Panc1 (cell line): ENCODE measurements around the gene LAMC3. TPM values are rescaled to one million over a fixed set of nuclear protein-coding genes. Genes with fewer than 3 reads are reported as not detected.

Experiments used
- ATAC-seq: fragments of 200-7000 bp; cut with Tn5 transposase; 2 replicates; pipeline ENCODE4 v1.9.1; 2020; ENCODE audit warnings: mild to moderate bottlenecking, moderate library complexity
- BruUV-seq: library from RNA; stranded (reverse); fragments of 400-500 nt; replicated peaks from 2 replicates; lab custom pipeline; 2021; lab: Mats Ljungman, UMichigan
- CTCF ChIA-PET: fragments of 300-600 bp; sonication (Branson Sonifier 250); formaldehyde crosslinking; loops from one replicate; lab custom pipeline; 2022; ENCODE audit warnings: antibody characterized with exemption; lab: Charles Lee
- POLR2A ChIA-PET: fragments of 300-600 bp; sonication (Branson Sonifier 250); formaldehyde crosslinking; loops from one replicate; lab custom pipeline; 2022; ENCODE audit warnings: antibody characterized with exemption; lab: Charles Lee
- DNase-seq: peaks from one replicate; pipeline ENCODE4 v3.0.0-alpha.2; 2010; ENCODE audit warnings: low read depth, low spot score
- H3K27ac ChIP-seq: 2 replicates; pipeline ENCODE4 v1.5.1; 2011; ENCODE audit warnings: mild to moderate bottlenecking, low read length, inconsistent platforms
- H3K27me3 ChIP-seq: fragments of 200-500 bp; sonication (Bioruptor generic); 2 replicates; pipeline ENCODE4 v1.6.0; 2014; ENCODE audit warnings: low read length, inconsistent platforms; ENCODE audit not compliant: control insufficient read depth, insufficient read depth
- H3K36me3 ChIP-seq: fragments of 200-500 bp; sonication (Bioruptor generic); 2 replicates; pipeline ENCODE4 v1.5.1; 2014; ENCODE audit warnings: inconsistent platforms, mild to moderate bottlenecking, low read length, moderate library complexity; ENCODE audit not compliant: control insufficient read depth, insufficient read depth
- H3K4me1 ChIP-seq: 2 replicates; pipeline ENCODE4 v1.5.1; 2011; ENCODE audit warnings: inconsistent platforms, mild to moderate bottlenecking, low read length, moderate library complexity; ENCODE audit not compliant: control insufficient read depth, insufficient read depth
- H3K4me3 ChIP-seq, 2 experiments: 2 replicates each; pipeline ENCODE4 v1.5.1; 2011 to 2012; ENCODE audit warnings: low read depth in 2 of 2, low read length in 2 of 2, mild to moderate bottlenecking in 2 of 2, inconsistent platforms in 1 of 2, moderate library complexity in 1 of 2
- H3K9me3 ChIP-seq: fragments of 200-500 bp; sonication (Bioruptor generic); 2 replicates; pipeline ENCODE4 v1.5.1; 2014; ENCODE audit warnings: low read depth, mild to moderate bottlenecking, inconsistent platforms, low read length, moderate library complexity; ENCODE audit not compliant: control insufficient read depth, insufficient read depth
- CTCF ChIP-seq: fragments of 450-650 bp; IDR thresholded peaks from 2 replicates; pipeline ENCODE4 v1.5.1; 2017; ENCODE audit warnings: mild to moderate bottlenecking
- POLR2AphosphoS5 ChIP-seq: IDR thresholded peaks from 2 replicates; pipeline ENCODE4 v1.6.1; 2012; ENCODE audit warnings: mild to moderate bottlenecking, low read depth, low read length, moderate library complexity
- SIN3A ChIP-seq: IDR thresholded peaks from 2 replicates; pipeline ENCODE4 v1.6.1; 2012; ENCODE audit warnings: low read depth, mild to moderate bottlenecking, low read length, moderate library complexity, borderline replicate concordance; ENCODE audit not compliant: insufficient read depth
- TCF7L2 ChIP-seq: IDR thresholded peaks from 2 replicates; pipeline ENCODE4 v1.6.1; 2011; ENCODE audit warnings: mild to moderate bottlenecking, low read depth, low read length, inconsistent platforms
- in situ Hi-C: cut with HindIII; loops from 2 replicates; pipeline ENCODE4 v1.10.0; 2016; ENCODE audit warnings: low sequenced_read_pairs, low pct_unique_long_range_greater_than_20kb
- intact Hi-C: fragments of 100-400 bp; cut with micrococcal nuclease; formaldehyde crosslinking; loops from one replicate; pipeline ENCODE4 v1.10.0; 2022; ENCODE audit not compliant: unreplicated experiment
- total RNA-seq: library from RNA; stranded (reverse); gene quantifications from one replicate; pipeline ENCODE4 v1.2.1, GENCODE V29; 2021; ENCODE audit not compliant: unreplicated experiment
- TF ChIP-seq, protein P1 (sequence below), 2 experiments: IDR thresholded peaks; 2 replicates each; pipeline ENCODE4 v1.6.1; 2011 to 2012; ENCODE audit warnings: low read depth in 2 of 2, control low read depth in 1 of 2, low read length in 1 of 2, mild to moderate bottlenecking in 1 of 2, moderate library complexity in 1 of 2; ENCODE audit not compliant: insufficient read depth in 1 of 2

The LAMC3 gene
- total RNA-seq, 1 experiment from 2014 or later, result 16.4 TPM

GRCh38 chr9:131097948-131098278 lies 88.9 kb downstream of the LAMC3 start:
- Histone ChIP-seq H3K27ac (no peak overlapping the region), H3K27me3 (no peaks in the 10 kb centered on the region), H3K9me3 (no peaks in the 10 kb centered on the region), H3K4me1 (0 out of 2 replicates have a peak, but pooled peaks cover 5% of the 10 kb centered on the region), H3K4me3 (no peak overlapping the region), H3K36me3 (no peaks in the 10 kb centered on the region; the same call in 1 of the 2 replicates)
- TF ChIP-seq TCF7L2 (no peak), CTCF (no peak), SIN3A (no peak), POLR2AphosphoS5 (no peak)
- TF ChIP-seq, protein P1, sequence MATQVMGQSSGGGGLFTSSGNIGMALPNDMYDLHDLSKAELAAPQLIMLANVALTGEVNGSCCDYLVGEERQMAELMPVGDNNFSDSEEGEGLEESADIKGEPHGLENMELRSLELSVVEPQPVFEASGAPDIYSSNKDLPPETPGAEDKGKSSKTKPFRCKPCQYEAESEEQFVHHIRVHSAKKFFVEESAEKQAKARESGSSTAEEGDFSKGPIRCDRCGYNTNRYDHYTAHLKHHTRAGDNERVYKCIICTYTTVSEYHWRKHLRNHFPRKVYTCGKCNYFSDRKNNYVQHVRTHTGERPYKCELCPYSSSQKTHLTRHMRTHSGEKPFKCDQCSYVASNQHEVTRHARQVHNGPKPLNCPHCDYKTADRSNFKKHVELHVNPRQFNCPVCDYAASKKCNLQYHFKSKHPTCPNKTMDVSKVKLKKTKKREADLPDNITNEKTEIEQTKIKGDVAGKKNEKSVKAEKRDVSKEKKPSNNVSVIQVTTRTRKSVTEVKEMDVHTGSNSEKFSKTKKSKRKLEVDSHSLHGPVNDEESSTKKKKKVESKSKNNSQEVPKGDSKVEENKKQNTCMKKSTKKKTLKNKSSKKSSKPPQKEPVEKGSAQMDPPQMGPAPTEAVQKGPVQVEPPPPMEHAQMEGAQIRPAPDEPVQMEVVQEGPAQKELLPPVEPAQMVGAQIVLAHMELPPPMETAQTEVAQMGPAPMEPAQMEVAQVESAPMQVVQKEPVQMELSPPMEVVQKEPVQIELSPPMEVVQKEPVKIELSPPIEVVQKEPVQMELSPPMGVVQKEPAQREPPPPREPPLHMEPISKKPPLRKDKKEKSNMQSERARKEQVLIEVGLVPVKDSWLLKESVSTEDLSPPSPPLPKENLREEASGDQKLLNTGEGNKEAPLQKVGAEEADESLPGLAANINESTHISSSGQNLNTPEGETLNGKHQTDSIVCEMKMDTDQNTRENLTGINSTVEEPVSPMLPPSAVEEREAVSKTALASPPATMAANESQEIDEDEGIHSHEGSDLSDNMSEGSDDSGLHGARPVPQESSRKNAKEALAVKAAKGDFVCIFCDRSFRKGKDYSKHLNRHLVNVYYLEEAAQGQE (IDR thresholded peaks at IDR 0.05; ENCODE audit: insufficient read depth in 1 of 2, low read depth in 2 of 2, low read length in 1 of 2), result no peak
- no TSS peak for BruUV-seq
- intact Hi-C loops (no loop called here), in situ Hi-C loops (no loop called here)
- ATAC-seq (no peak), DNase-seq (no peak)
- ChIA-PET CTCF (no interaction called here), POLR2A (interaction anchor here (0.5 kb wide), 1 partner anchor 1849 kb away, joined by 11 read pairs; no protein-coding TSS in a partner anchor)

DNA sequence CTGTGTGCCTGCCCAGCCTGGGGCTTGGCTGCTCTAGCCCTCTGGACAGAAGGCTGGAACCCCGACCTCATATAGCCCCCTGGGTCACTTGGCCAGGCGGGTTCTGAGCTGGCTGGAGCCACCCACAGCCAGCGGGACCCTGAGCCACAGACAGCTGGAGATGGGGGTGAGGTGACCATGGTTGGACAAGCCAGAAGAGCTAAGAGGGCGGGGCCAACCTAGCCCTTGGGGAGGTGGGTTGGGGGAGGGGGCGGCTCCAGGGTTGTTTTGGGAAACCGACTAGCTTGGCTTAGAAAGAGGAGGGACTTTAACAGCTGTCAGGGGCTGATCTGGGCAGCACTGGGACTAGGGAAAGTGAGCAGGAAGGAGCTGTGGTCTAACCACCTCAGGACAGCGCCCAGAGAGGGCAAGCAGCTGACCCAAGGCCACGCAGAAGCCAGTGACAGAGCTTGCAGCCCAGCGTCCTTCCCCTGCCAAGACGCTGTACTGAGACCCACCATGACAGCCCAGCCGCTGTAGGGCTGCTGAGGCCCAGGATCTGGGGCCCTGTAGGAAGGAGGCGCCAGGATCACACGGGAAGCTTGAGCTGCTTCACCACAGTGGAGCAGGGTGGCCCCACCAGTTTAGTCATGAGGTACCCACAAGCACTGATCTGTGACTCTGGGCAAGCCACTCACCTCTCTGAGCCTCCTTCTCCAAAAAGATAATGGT lies 89.6 kb downstream of the LAMC3 start:
- Histone ChIP-seq H3K27me3 (no peaks in the 10 kb centered on the region), H3K36me3 (no peaks in the 10 kb centered on the region; the same call in 1 of the 2 replicates), H3K4me3 (no peak overlapping the region), H3K4me1 (0 out of 2 replicates have a peak, but pooled peaks cover 5% of the 10 kb centered on the region), H3K27ac (no peak overlapping the region), H3K9me3 (no peaks in the 10 kb centered on the region)
- no TSS peak for BruUV-seq
- TF ChIP-seq, protein P1 (IDR thresholded peaks at IDR 0.05; ENCODE audit: insufficient read depth in 1 of 2, low read depth in 2 of 2, low read length in 1 of 2), result no peak
- TF ChIP-seq POLR2AphosphoS5, result no peak
- no peak for TF ChIP-seq CTCF
- no peak for TF ChIP-seq SIN3A
- no peak for TF ChIP-seq TCF7L2
- no peak for DNase-seq
- in situ Hi-C loops (no loop called here), intact Hi-C loops (no loop called here)
- CTCF ChIA-PET, result interaction anchor here (1.1 to 1.3 kb wide), 2 partner anchors 31 to 67 kb away, joined by 3 read pairs; no protein-coding TSS in a partner anchor
- POLR2A ChIA-PET, result no interaction called here
- no peak for ATAC-seq
